IMR-90 (cell line): Measurements from ENCODE around the gene JPH4. TPM values are rescaled to one million over a fixed set of nuclear protein-coding genes. Genes with fewer than 3 reads are reported as not detected.

ENCODE experiments used
- ATAC-seq: fragments of 200-7000 bp; cut with Tn5 transposase; 2 replicates; pipeline ENCODE4 v1.9.1; 2020; ENCODE audit warnings: low read depth, mild to moderate bottlenecking, moderate library complexity
- BruUV-seq: library from RNA; stranded (reverse); fragments of 400-500 nt; replicated peaks from 2 replicates; lab custom pipeline; 2021; lab: Mats Ljungman, UMichigan
- CTCF ChIA-PET: fragments of 300-600 bp; formaldehyde crosslinking; extraction: SDS; loops from one replicate; lab custom pipeline; 2021; ENCODE audit warnings: antibody characterized with exemption; lab: Yijun Ruan, JAX
- POLR2A ChIA-PET: fragments of 300-600 bp; sonication (Branson Sonifier 250); formaldehyde crosslinking; loops from one replicate; lab custom pipeline; 2022; ENCODE audit warnings: antibody characterized with exemption; ENCODE audit not compliant: unreplicated experiment; lab: Charles Lee
- DNase-seq: peaks from one replicate; pipeline ENCODE4 v3.0.0; 2013
- H2AFZ ChIP-seq: replicated peaks from 2 replicates; pipeline ENCODE3; 2013; ENCODE audit warnings: low read length, mild to moderate bottlenecking; ENCODE audit not compliant: poor library complexity
- H2AK5ac ChIP-seq: 2 replicates; pipeline ENCODE4 v1.6.1; 2013; ENCODE audit warnings: low read depth, low read length, inconsistent platforms
- H2AK9ac ChIP-seq: replicated peaks from 2 replicates; pipeline ENCODE3; 2013; ENCODE audit warnings: mild to moderate bottlenecking, low read depth, low read length, moderate library complexity; ENCODE audit not compliant: poor library complexity
- H2BK120ac ChIP-seq: 2 replicates; pipeline ENCODE4 v1.6.1; 2013; ENCODE audit warnings: low read depth, low read length, inconsistent platforms
- H2BK15ac ChIP-seq: 3 replicates; pipeline ENCODE4 v1.6.1; 2013; ENCODE audit warnings: low read depth, low read length, inconsistent platforms
- H2BK20ac ChIP-seq: 2 replicates; pipeline ENCODE4 v1.6.1; 2013; ENCODE audit warnings: low read depth, mild to moderate bottlenecking, inconsistent platforms, low read length, moderate library complexity
- H2BK5ac ChIP-seq: 2 replicates; pipeline ENCODE4 v1.6.1; 2013; ENCODE audit warnings: mild to moderate bottlenecking, low read depth, low read length, inconsistent platforms; ENCODE audit not compliant: poor library complexity, severe bottlenecking
- H3K14ac ChIP-seq: replicated peaks from 2 replicates; pipeline ENCODE4 v1.6.1; 2013; ENCODE audit warnings: low read depth, low read length, inconsistent platforms
- H3K18ac ChIP-seq: 2 replicates; pipeline ENCODE4 v1.6.1; 2013; ENCODE audit warnings: low read depth, low read length, control low read depth
- H3K23ac ChIP-seq: 2 replicates; pipeline ENCODE4 v1.6.1; 2013; ENCODE audit warnings: low read depth, low read length, inconsistent platforms
- H3K27ac ChIP-seq: 2 replicates; pipeline ENCODE4 v1.5.1; 2013; ENCODE audit warnings: mild to moderate bottlenecking, control low read depth, low read length; ENCODE audit not compliant: insufficient read depth
- H3K27me3 ChIP-seq: 2 replicates; pipeline ENCODE4 v1.6.1; 2013; ENCODE audit warnings: low read length; ENCODE audit not compliant: control insufficient read depth, insufficient read depth
- H3K36me3 ChIP-seq: 2 replicates; pipeline ENCODE4 v1.6.1; 2013; ENCODE audit warnings: low read length, mixed read lengths; ENCODE audit not compliant: control insufficient read depth, insufficient read depth
- H3K4ac ChIP-seq: 2 replicates; pipeline ENCODE4 v1.6.1; 2013; ENCODE audit warnings: low read depth, low read length, inconsistent platforms
- H3K4me1 ChIP-seq: 2 replicates; pipeline ENCODE4 v1.6.1; 2013; ENCODE audit warnings: low read length, mixed read lengths; ENCODE audit not compliant: control insufficient read depth, insufficient read depth
- H3K4me2 ChIP-seq: 2 replicates; pipeline ENCODE4 v1.6.1; 2013; ENCODE audit warnings: low read depth, mild to moderate bottlenecking, control low read depth, low read length, moderate library complexity
- H3K4me3 ChIP-seq: 2 replicates; pipeline ENCODE4 v1.5.1; 2013; ENCODE audit warnings: low read depth, mild to moderate bottlenecking, control low read depth, low read length, moderate library complexity; ENCODE audit not compliant: insufficient read depth
- H3K56ac ChIP-seq: 2 replicates; pipeline ENCODE4 v1.6.1; 2013; ENCODE audit warnings: low read length, inconsistent platforms; ENCODE audit not compliant: insufficient read depth; ENCODE audit errors: extremely low read depth
- H3K79me1 ChIP-seq, 2 experiments: 2 replicates each; pipeline ENCODE4 v1.6.1; 2013; ENCODE audit warnings: low read length in 2 of 2, inconsistent platforms in 1 of 2, low read depth in 1 of 2
- H3K9ac ChIP-seq: 2 replicates; pipeline ENCODE4 v1.6.1; 2013; ENCODE audit warnings: low read depth, low read length, control low read depth
- H3K9me1 ChIP-seq: 2 replicates; pipeline ENCODE4 v1.6.1; 2013; ENCODE audit warnings: low read length, inconsistent platforms; ENCODE audit not compliant: insufficient read depth
- H3K9me3 ChIP-seq: 2 replicates; pipeline ENCODE4 v1.6.1; 2013; ENCODE audit warnings: low read length; ENCODE audit not compliant: control insufficient read depth, insufficient read depth
- H4K20me1 ChIP-seq: 2 replicates; pipeline ENCODE4 v1.6.1; 2013; ENCODE audit warnings: low read length, inconsistent platforms; ENCODE audit not compliant: insufficient read depth
- H4K5ac ChIP-seq: 2 replicates; pipeline ENCODE4 v1.6.1; 2013; ENCODE audit warnings: mild to moderate bottlenecking, low read depth, low read length, control low read depth
- H4K8ac ChIP-seq, 2 experiments: 2 replicates each; pipeline ENCODE4 v1.6.1; 2013; ENCODE audit warnings: low read depth in 2 of 2, low read length in 2 of 2, control low read depth in 1 of 2, inconsistent platforms in 1 of 2
- H4K91ac ChIP-seq: 2 replicates; pipeline ENCODE4 v1.6.1; 2013; ENCODE audit warnings: low read depth, low read length, inconsistent platforms; ENCODE audit not compliant: insufficient read depth
- BHLHE40 ChIP-seq: fragments of 150-350 bp; IDR thresholded peaks from 2 replicates; pipeline ENCODE4 v1.6.1; 2016; ENCODE audit warnings: mild to moderate bottlenecking, low read depth, low read length
- CEBPB ChIP-seq: IDR thresholded peaks from 2 replicates; pipeline ENCODE4 v1.6.1; 2012; ENCODE audit warnings: low read depth, low read length, improper control_type of control experiment
- CHD1 ChIP-seq: IDR thresholded peaks from 2 replicates; pipeline ENCODE4 v1.6.1; 2012; ENCODE audit warnings: low read depth, low read length, improper control_type of control experiment
- FOS ChIP-seq: fragments of 150-350 bp; IDR thresholded peaks from 2 replicates; pipeline ENCODE4 v1.6.1; 2016; ENCODE audit warnings: low read depth, low read length
- MAFK ChIP-seq: IDR thresholded peaks from 2 replicates; pipeline ENCODE4 v1.6.1; 2012; ENCODE audit warnings: low read depth, low read length, improper control_type of control experiment
- MAZ ChIP-seq: IDR thresholded peaks from 2 replicates; pipeline ENCODE4 v1.6.1; 2012; ENCODE audit warnings: low read depth, mild to moderate bottlenecking, low read length, improper control_type of control experiment, moderate library complexity, borderline replicate concordance
- MXI1 ChIP-seq: IDR thresholded peaks from 2 replicates; pipeline ENCODE4 v1.6.1; 2012; ENCODE audit warnings: low read depth, mild to moderate bottlenecking, low read length, moderate library complexity, borderline replicate concordance
- NFE2L2 ChIP-seq: fragments of 150-350 bp; IDR thresholded peaks from 2 replicates; pipeline ENCODE4 v1.6.1; 2016; ENCODE audit warnings: low read depth, mild to moderate bottlenecking, low read length
- POLR2A ChIP-seq: IDR thresholded peaks from 2 replicates; pipeline ENCODE4 v1.6.1; 2012; ENCODE audit warnings: mild to moderate bottlenecking, low read depth, low read length
- RAD21 ChIP-seq: IDR thresholded peaks from 2 replicates; pipeline ENCODE4 v1.6.1; 2012; ENCODE audit warnings: low read length, improper control_type of control experiment
- RFX5 ChIP-seq: IDR thresholded peaks from 2 replicates; pipeline ENCODE4 v1.8.0; 2012; ENCODE audit warnings: low read depth, mild to moderate bottlenecking, low read length, moderate library complexity
- SMC3 ChIP-seq: fragments of 150-350 bp; IDR thresholded peaks from 2 replicates; pipeline ENCODE4 v1.6.1; 2016; ENCODE audit warnings: low read depth, mild to moderate bottlenecking, antibody characterized with exemption, low read length, moderate library complexity
- WGBS, 2 experiments: methylation state at CpG; one replicate each; pipeline versions ENCODE4 v1.1.5 to v1.1.7; 2013; ENCODE audit warnings: missing lambda C conversion rate in 2 of 2; ENCODE audit not compliant: insufficient read length in 1 of 2; ENCODE audit errors: extremely low coverage in 2 of 2; 5-methylcytosine and 5-hydroxymethylcytosine counted together
- dilution Hi-C: fragments of 300-500 bp; cut with HindIII; formaldehyde crosslinking; loops from one replicate; pipeline ENCODE4 v1.14.3; 2018; ENCODE audit warnings: low sequenced_read_pairs; ENCODE audit not compliant: unreplicated experiment
- in situ Hi-C: fragments of 300-500 bp; cut with MboI; formaldehyde crosslinking; loops from 3 replicates; pipeline ENCODE4 v1.14.3; 2019; ENCODE audit warnings: low sequenced_read_pairs, inconsistent platforms, mixed read lengths
- intact Hi-C: fragments of 100-400 bp; cut with micrococcal nuclease; formaldehyde crosslinking; loops from 2 replicates; pipeline ENCODE4 v1.10.0; 2022
- polyA plus RNA-seq, 3 experiments: library from polyadenylated mRNA; depleted of rRNA; stranded (reverse); fragments of >200 nt; gene quantifications; 2 replicates each; pipeline ENCODE4 v1.2.3, GENCODE V29; 2012; ENCODE audit warnings: low replicate concordance in 1 of 3
- total RNA-seq: library from RNA; depleted of rRNA; stranded (reverse); fragments of >200 nt; gene quantifications from 2 replicates; pipeline ENCODE4 v1.2.3, GENCODE V29; 2012
- TF ChIP-seq, protein P1 (sequence below): fragments of 150-350 bp; IDR thresholded peaks from 2 replicates; pipeline ENCODE4 v1.6.1; 2016; ENCODE audit warnings: low read depth, mild to moderate bottlenecking, low read length, moderate library complexity, borderline replicate concordance
- TF ChIP-seq, protein P2 (sequence below): conservative IDR thresholded peaks from 2 replicates; pipeline ENCODE4 v1.5.1; 2012; ENCODE audit warnings: mild to moderate bottlenecking, low read depth, low read length, improper control_type of control experiment

Gene JPH4
- total and polyA plus RNA-seq, 2 of the 4 experiments (the other 2 are of a cell fraction): not detected

DNA sequence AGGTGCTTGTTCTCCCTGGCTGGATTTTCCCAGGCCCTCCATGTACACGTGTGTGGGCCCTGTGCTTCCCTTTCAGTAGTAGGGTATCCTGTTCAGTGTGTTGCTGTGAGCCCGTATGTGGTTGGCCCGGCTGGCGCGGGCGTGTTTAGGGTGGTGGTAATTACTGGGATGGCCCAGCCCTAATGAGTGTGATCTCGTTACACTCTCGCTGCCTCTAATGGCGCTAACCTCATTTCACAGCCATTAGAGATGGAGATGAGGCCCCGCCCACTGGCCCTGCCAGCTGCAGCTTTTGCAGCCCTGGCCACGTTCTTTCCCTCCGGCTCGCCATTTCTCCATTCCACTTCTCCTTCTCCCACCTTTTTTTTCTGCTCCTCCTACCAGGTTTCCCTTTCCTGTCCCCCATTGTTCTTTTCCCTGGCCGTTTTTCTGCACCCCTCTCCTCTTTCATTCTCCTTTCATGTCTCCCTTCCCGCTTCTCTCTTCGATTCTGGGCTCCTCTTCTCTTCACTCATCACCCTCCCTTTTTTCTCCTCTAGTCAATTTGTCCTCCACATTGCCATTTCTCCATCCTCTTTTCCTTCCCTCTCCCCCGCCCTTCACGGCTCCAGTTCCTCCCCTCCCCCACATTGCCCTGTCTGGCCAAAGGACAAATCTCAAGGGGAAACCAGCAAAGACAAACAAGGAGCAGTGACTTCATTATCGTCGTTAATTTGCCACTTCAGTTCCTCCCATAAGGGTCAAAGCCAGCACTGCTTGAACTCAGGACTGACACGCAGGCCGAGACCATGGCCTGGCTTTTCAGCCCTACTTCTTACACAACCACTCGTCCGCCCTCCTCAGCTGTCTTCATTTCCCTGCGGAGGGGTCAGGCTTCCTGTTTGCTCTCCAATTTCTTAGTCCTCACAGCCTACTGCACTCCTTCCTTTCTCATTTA lies 33.8 kb downstream of the JPH4 start (continued):
- TF ChIP-seq BHLHE40: no peak

DNA sequence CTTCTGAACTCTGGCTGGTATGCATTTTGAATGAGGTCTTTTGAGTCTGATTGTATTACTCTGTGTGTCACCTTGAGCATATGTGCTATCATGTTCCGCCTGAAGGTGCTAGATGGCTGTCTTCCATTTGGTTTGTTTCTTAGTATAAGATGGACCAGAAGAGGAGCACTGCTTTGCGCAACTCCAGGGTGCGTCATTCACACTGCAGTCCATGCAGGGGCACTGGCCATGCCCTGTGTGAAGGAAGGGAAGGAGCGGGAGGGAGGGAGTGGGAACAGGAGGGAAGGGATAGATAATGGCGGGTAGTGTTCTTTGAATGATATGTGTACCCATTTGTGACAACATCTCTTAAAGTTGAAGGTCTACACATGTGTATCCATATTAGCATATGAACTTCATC lies 35.2 kb downstream of the JPH4 start:
- Histone ChIP-seq H3K4ac (no peak overlapping the region), H3K4me3 (no peak overlapping the region), H4K5ac (no peak overlapping the region), H3K9me1 (peaks cover 4% of the 10 kb centered on the region), H3K9ac (no peak overlapping the region), H3K27me3 (no peaks in the 10 kb centered on the region), H2BK5ac (no peak overlapping the region), H3K18ac (no peak overlapping the region), H2AFZ (no peak overlapping the region), H2AK9ac (no peak overlapping the region), H4K20me1 (no peaks in the 10 kb centered on the region), H3K27ac (no peak overlapping the region), H3K23ac (no peak overlapping the region), H3K4me2 (no peak overlapping the region), H3K4me1 (peaks cover 10% of the 10 kb centered on the region), H2BK20ac (no peak overlapping the region), H2AK5ac (no peak overlapping the region), H4K8ac (no peak overlapping the region), H3K79me1 (no peaks in the 10 kb centered on the region), H2BK15ac (no peak overlapping the region), H3K14ac (no peak overlapping the region), H4K91ac (no peak overlapping the region), H3K36me3 (no peaks in the 10 kb centered on the region), H3K56ac (no peak overlapping the region), H3K9me3 (no peaks in the 10 kb centered on the region), H2BK120ac (no peak overlapping the region)
- no CpG with 5 or more reads among the region's 5 CpGs for WGBS, 2 experiments
- no TSS peak for BruUV-seq
- intact Hi-C loops: no loop called here
- CTCF ChIA-PET: no interaction called here
- ATAC-seq (no peak), DNase-seq (no peak)
- in situ Hi-C loops: no loop called here
- dilution Hi-C loops: no loop called here
- POLR2A ChIA-PET: no interaction called here
- TF ChIP-seq RFX5 (no peak), CEBPB (no peak), FOS (no peak), MAZ (no peak), POLR2A (no peak), NFE2L2 (no peak), BHLHE40 (no peak), MAFK (no peak), RAD21 (no peak), MXI1 (no peak), SMC3 (no peak), CHD1 (no peak)
- TF ChIP-seq, protein P1, sequence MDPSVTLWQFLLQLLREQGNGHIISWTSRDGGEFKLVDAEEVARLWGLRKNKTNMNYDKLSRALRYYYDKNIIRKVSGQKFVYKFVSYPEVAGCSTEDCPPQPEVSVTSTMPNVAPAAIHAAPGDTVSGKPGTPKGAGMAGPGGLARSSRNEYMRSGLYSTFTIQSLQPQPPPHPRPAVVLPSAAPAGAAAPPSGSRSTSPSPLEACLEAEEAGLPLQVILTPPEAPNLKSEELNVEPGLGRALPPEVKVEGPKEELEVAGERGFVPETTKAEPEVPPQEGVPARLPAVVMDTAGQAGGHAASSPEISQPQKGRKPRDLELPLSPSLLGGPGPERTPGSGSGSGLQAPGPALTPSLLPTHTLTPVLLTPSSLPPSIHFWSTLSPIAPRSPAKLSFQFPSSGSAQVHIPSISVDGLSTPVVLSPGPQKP: no peak
- TF ChIP-seq, protein P2, sequence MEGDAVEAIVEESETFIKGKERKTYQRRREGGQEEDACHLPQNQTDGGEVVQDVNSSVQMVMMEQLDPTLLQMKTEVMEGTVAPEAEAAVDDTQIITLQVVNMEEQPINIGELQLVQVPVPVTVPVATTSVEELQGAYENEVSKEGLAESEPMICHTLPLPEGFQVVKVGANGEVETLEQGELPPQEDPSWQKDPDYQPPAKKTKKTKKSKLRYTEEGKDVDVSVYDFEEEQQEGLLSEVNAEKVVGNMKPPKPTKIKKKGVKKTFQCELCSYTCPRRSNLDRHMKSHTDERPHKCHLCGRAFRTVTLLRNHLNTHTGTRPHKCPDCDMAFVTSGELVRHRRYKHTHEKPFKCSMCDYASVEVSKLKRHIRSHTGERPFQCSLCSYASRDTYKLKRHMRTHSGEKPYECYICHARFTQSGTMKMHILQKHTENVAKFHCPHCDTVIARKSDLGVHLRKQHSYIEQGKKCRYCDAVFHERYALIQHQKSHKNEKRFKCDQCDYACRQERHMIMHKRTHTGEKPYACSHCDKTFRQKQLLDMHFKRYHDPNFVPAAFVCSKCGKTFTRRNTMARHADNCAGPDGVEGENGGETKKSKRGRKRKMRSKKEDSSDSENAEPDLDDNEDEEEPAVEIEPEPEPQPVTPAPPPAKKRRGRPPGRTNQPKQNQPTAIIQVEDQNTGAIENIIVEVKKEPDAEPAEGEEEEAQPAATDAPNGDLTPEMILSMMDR: no peak
